ENCODE results near the gene ZNF219. TPM values are rescaled to one million over a fixed set of nuclear protein-coding genes. Genes with fewer than 3 reads are reported as not detected.

Gene ZNF219
- total RNA-seq, 2 experiments from 2014 or later = 6.9 to 8.6 TPM

Other genes starting within 250 kb of the ZNF219 start
- gene RNASE3, start 207.3 kb downstream of the ZNF219 start, total RNA-seq = not detected
- gene RNASE2, start 143.2 kb downstream of the ZNF219 start, total RNA-seq = not detected
- gene METTL17, start 108.7 kb downstream of the ZNF219 start, total RNA-seq = 10 to 100 TPM; 94.1 to 99.1 TPM
- gene SLC39A2, start 99.4 kb downstream of the ZNF219 start, total RNA-seq = under 1 TPM; 0.36 to 0.54 TPM
- 1 to 10 TPM; 4.2 to 4.9 TPM for gene NDRG2, start 73.6 kb downstream of the ZNF219 start, total RNA-seq
- gene TPPP2, start 68.4 kb downstream of the ZNF219 start, total RNA-seq = not detected
- not detected for gene RNASE13, start 63.8 kb downstream of the ZNF219 start, total RNA-seq
- gene RNASE7, start 56.3 kb downstream of the ZNF219 start, total RNA-seq = not detected
- not detected for gene RNASE8, start 40.8 kb downstream of the ZNF219 start, total RNA-seq
- gene ARHGEF40, start 28.4 kb downstream of the ZNF219 start, total RNA-seq = under 1 TPM in 1 of 2 experiments, not detected in 1; 0.21 TPM
- gene TMEM253, start 2.4 kb upstream of the ZNF219 start, total RNA-seq = not detected
- gene OR5AU1, start 57.4 kb upstream of the ZNF219 start, total RNA-seq = not detected
- 1,000 to 10,000 TPM; 1,256 to 1,302 TPM for gene HNRNPC, start 170.8 kb upstream of the ZNF219 start, total RNA-seq
- gene RPGRIP1, start 181.4 kb upstream of the ZNF219 start, total RNA-seq = under 1 TPM; 0.08 to 0.22 TPM

Measured in activated naive CD8-positive, alpha-beta T cell treated with anti-CD3 and anti-CD28 coated beads for 36 hours (primary cell).